GM21737 (cell line): ENCODE results near the gene CLMN.

ENCODE experiments used
- ATAC-seq: cut with Tn5 transposase; IDR thresholded peaks from one replicate; pipeline ENCODE4 v1.9.1; 2021; ENCODE audit warnings: mild to moderate bottlenecking, moderate library complexity; ENCODE audit not compliant: unreplicated experiment

The CLMN gene

GRCh38 chr14:95341564-95341963 is 21.9 kb upstream of the CLMN start:
- ATAC-seq, result no peak

GRCh38 chr14:95341115-95341514 is 21.4 kb upstream of the CLMN start:
- ATAC-seq, result no peak

GRCh38 chr14:95340201-95340697 is 20.5 kb upstream of the CLMN start:
- no peak for ATAC-seq

GRCh38 chr14:95339301-95339865 is 19.7 kb upstream of the CLMN start:
- no peak for ATAC-seq

- no peak for ATAC-seq
Measured at GRCh38 chr14:95338436-95338835, 18.7 kb upstream of the CLMN start.

- no peak for ATAC-seq
Measured at GRCh38 chr14:95337041-95337595, 17.4 kb upstream of the CLMN start.

GRCh38 chr14:95336192-95336760 is 16.6 kb upstream of the CLMN start:
- ATAC-seq, result no peak

GRCh38 chr14:95335071-95335470 is 15.4 kb upstream of the CLMN start:
- no peak for ATAC-seq

GRCh38 chr14:95334044-95334443 is 14.3 kb upstream of the CLMN start:
- no peak for ATAC-seq

- ATAC-seq, result no peak
Measured at GRCh38 chr14:95332641-95333040, 12.9 kb upstream of the CLMN start.

GRCh38 chr14:95331708-95332408 is 12.2 kb upstream of the CLMN start:
- ATAC-seq, result no peak

- ATAC-seq, result no peak
Measured at GRCh38 chr14:95330591-95331370, 11.1 kb upstream of the CLMN start.

GRCh38 chr14:95329941-95330340 is 10.2 kb upstream of the CLMN start:
- no peak for ATAC-seq

GRCh38 chr14:95328729-95329503 is 9.2 kb upstream of the CLMN start:
- ATAC-seq, result no peak

- peak; percentile 85 for ATAC-seq
Measured at GRCh38 chr14:95327558-95328374, 8.1 kb upstream of the CLMN start.

GRCh38 chr14:95326987-95327386 is 7.3 kb upstream of the CLMN start:
- ATAC-seq, result no peak

GRCh38 chr14:95323917-95324316 is 4.2 kb upstream of the CLMN start:
- ATAC-seq, result no peak

GRCh38 chr14:95323361-95323760 is 3.7 kb upstream of the CLMN start:
- no peak for ATAC-seq

- no peak for ATAC-seq
Measured at GRCh38 chr14:95322651-95323050, 2.9 kb upstream of the CLMN start.
